Activated T-cell treated with anti-CD3 and anti-CD28 coated beads, Interleukin-2, amount 50 U/mL, for 24 hours (primary cell): ENCODE measurements around the gene PEX26.
"Not testable (repeated sequence)": the region's sequence is repeated elsewhere in the genome, so short reads cannot be mapped to it uniquely, and the experiment has no call there.

Experiments
- DNase-seq: peaks from one replicate; pipeline ENCODE4 v3.0.0-alpha.2; 2020
- H3K27ac Mint-ChIP-seq: 2 replicates; pipeline ENCODE4 v1.8.0; 2020; ENCODE audit warnings: mild to moderate bottlenecking, mixed read lengths
- H3K27me3 Mint-ChIP-seq: 2 replicates; pipeline ENCODE4 v1.8.0; 2020; ENCODE audit warnings: mixed read lengths
- H3K36me3 Mint-ChIP-seq: 2 replicates; pipeline ENCODE4 v1.8.0; 2020; ENCODE audit warnings: low read depth, mixed read lengths
- H3K4me1 Mint-ChIP-seq: 2 replicates; pipeline ENCODE4 v1.8.0; 2020; ENCODE audit warnings: low read depth, mixed read lengths
- H3K4me3 Mint-ChIP-seq: 2 replicates; pipeline ENCODE4 v1.8.0; 2020; ENCODE audit warnings: mild to moderate bottlenecking, moderate library complexity, mixed read lengths
- H3K9me3 Mint-ChIP-seq: 2 replicates; pipeline ENCODE4 v1.8.0; 2020; ENCODE audit warnings: mixed read lengths

The PEX26 gene

DNA sequence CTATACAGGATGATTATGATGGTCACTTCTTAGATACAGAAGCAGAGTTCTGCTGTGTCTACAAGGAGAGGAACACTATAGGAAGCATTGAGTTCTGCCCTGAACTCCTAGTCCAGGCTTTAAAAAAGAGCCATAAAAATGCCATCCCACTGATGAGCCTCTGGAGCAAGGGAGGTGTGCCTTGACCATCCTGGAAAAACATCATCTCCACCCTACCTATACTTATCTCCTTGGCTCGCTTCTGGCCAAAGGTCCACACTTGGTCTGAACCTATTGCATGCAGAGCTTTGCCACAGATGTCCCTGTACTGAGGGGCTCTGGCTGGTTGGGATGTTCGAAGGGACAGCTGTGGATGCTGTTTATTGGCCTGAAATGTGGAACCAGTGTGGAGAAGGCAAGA, 4.3 kb upstream of the PEX26 start:
- Mint-ChIP-seq H3K36me3 (peaks cover 9% of the 10 kb centered on the region), H3K9me3 (no peaks in the 10 kb centered on the region), H3K4me3 (no peak overlapping the region), H3K4me1 (peaks cover 16% of the 10 kb centered on the region), H3K27ac (no peak overlapping the region), H3K27me3 (no peaks in the 10 kb centered on the region)
- no peak for DNase-seq

DNA sequence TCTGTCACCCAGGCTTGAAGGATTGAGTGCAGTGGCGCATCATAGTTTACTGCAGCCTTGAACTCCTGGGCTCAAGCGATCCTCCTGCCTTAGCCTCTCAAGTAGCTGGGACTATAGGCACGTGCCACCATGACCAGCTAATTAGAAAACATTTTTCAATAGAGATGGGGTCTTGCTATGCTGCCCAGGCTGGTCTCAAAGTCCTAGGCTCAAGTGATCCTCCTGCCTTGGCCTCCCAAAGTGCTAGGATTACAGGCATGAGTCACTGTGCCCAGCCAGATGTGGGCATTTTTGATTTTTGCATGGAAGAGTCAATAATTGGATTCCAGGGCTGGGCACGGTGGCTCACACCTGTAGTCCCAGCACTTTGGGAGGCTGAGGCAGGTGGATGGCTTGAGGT, 3.9 kb upstream of the PEX26 start:
- H3K27me3 Mint-ChIP-seq, H3K9me3 Mint-ChIP-seq, DNase-seq, H3K4me3 Mint-ChIP-seq, H3K27ac Mint-ChIP-seq: not testable (repeated sequence)
- peaks cover 14% of the 10 kb centered on the region for H3K36me3 Mint-ChIP-seq
- H3K4me1 Mint-ChIP-seq: peaks cover 20% of the 10 kb centered on the region

DNA sequence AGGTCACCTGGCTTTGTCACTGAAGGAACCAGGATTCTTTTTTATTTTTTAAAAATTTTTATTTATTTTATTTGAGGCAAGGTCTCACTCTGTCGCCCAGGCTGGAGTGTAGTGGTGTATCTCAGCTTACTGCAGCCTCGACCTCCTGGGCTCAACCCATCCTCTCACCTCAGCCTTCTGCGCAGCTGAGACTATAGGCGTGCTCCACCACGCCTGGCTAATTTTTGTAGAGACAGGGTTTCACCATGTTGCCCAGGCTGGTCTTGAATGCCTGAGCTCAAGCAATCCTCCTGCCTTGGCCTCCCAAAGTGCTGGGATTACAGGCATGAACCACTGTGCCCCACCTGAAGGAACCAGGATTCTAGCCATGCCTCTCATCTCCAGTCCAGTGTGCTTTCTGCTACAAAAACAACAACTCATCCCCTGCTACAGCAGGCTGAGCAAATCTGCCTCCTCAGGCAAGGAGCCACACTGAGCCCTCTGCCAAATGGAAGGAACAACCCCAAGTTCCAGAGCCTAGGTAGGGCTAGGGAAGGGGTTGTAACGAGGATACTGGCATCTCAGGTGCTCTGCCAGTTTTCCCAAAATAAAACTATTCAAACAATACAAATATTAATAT, 2.6 kb upstream of the PEX26 start:
- Mint-ChIP-seq H3K9me3 (no peaks in the 10 kb centered on the region), H3K36me3 (peaks cover 27% of the 10 kb centered on the region), H3K27me3 (no peaks in the 10 kb centered on the region), H3K4me3 (no peak overlapping the region), H3K27ac (no peak overlapping the region), H3K4me1 (peaks cover 32% of the 10 kb centered on the region)
- DNase-seq: no peak

- Mint-ChIP-seq H3K4me1 (peaks cover 37% of the 10 kb centered on the region), H3K4me3 (peak overlapping the region; percentile 96), H3K27me3 (no peaks in the 10 kb centered on the region), H3K9me3 (no peaks in the 10 kb centered on the region), H3K27ac (peak overlapping the region; percentile 84), H3K36me3 (peaks cover 34% of the 10 kb centered on the region)
- DNase-seq: peak; percentile 37
Observed at GRCh38 chr22:18075720-18076497, 1.9 kb upstream of the PEX26 start.

DNA sequence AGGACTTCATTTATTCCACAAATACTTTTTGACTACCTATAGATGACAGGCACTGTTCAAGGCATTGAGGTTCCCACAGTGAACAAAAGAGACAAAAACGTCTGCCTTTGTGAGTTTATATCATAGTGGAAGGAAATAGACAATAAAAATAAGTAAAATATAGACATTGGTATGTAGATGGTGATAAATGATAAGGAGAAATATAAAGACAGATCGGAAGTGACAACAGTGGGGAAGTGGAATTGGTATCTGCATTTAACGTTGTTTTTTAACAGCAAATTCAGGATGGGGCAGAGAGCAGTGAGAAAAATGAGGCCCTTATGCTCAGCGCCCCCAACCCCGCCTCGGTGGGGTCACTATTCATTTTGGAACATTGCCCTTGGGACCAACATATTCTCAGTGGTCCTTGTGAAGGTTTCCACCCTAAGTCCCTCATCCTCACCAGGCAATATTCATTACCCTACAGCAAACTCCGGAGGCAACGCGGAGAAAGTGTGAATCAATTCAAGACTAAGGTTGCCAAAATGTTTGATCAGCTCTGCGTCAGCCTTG, 627 bp upstream of the PEX26 start:
- peak overlapping the region; percentile 99 for H3K27ac Mint-ChIP-seq
- peaks cover 48% of the 10 kb centered on the region for H3K4me1 Mint-ChIP-seq
- peaks cover 45% of the 10 kb centered on the region for H3K36me3 Mint-ChIP-seq
- no peaks in the 10 kb centered on the region for H3K27me3 Mint-ChIP-seq
- H3K4me3 Mint-ChIP-seq: peak overlapping the region; percentile 96
- H3K9me3 Mint-ChIP-seq: no peaks in the 10 kb centered on the region
- DNase-seq: no peak

GRCh38 chr22:18078329-18079041, 695 bp downstream of the PEX26 start:
- DNase-seq: peak; percentile 68
- peaks cover 59% of the 10 kb centered on the region for H3K36me3 Mint-ChIP-seq
- peak overlapping the region; percentile 96 for H3K4me3 Mint-ChIP-seq
- H3K4me1 Mint-ChIP-seq: peaks cover 60% of the 10 kb centered on the region
- no peaks in the 10 kb centered on the region for H3K27me3 Mint-ChIP-seq
- peak overlapping the region; percentile 99 for H3K27ac Mint-ChIP-seq
- no peaks in the 10 kb centered on the region for H3K9me3 Mint-ChIP-seq

- H3K27me3 Mint-ChIP-seq: no peaks in the 10 kb centered on the region
- H3K9me3 Mint-ChIP-seq: no peaks in the 10 kb centered on the region
- DNase-seq: no peak
- H3K27ac Mint-ChIP-seq: peak overlapping the region; percentile 95
- peaks cover 71% of the 10 kb centered on the region for H3K36me3 Mint-ChIP-seq
- H3K4me3 Mint-ChIP-seq: peak overlapping the region; percentile 96
- H3K4me1 Mint-ChIP-seq: peaks cover 60% of the 10 kb centered on the region
Observed at GRCh38 chr22:18079706-18080233, 2.0 kb downstream of the PEX26 start.

DNA sequence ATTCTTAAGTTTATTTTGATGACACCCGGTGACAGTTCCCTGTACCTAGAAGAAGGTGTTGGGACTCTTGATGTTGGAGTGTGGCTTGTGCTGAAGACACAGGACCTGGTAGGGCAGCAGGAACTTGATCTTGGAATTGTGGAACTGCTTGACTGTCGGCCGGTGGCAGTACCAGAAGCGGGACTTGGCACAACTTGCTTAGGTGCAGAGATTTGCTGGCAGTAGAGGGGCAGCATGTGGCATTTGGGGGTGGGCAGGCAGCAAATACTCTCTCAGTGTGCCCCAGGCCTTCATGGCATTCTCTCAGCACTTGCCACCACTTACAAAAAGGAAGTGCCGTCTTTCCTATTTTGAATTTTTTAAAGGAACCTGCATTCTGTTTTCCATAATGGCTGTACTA, 3.6 kb downstream of the PEX26 start:
- no peaks in the 10 kb centered on the region for H3K27me3 Mint-ChIP-seq
- peak overlapping the region; percentile 50 for H3K27ac Mint-ChIP-seq

DNA sequence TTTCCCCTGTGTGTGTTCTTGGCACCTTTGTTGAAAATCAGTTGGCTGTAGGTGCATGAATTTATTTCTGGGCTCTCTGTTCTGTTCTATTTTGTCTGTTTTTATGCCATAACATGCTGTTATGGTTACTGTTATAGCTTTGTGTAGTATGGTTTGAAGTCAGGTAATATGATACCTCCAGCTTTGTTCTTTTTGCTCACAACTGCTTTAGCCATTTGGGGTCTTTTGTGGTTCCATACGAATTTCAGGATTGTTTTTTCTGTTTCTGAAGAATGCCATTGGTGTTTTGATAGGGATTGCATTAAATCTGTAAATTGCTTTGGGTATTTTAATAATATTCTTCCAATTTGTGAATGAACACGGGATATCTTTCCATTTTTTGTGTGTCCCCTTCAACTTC, 4.7 kb downstream of the PEX26 start:
- H3K27ac Mint-ChIP-seq: peak overlapping the region; percentile 33
- no peak overlapping the region for H3K4me3 Mint-ChIP-seq

More for the DNA sequence above, 3.6 kb downstream of the PEX26 start:
- DNase-seq: no peak
- Mint-ChIP-seq H3K36me3 (peaks cover 88% of the 10 kb centered on the region), H3K4me1 (peaks cover 55% of the 10 kb centered on the region), H3K9me3 (no peaks in the 10 kb centered on the region), H3K4me3 (no peak overlapping the region)

GRCh38 chr22:18083406-18083805, 5.6 kb downstream of the PEX26 start:
- DNase-seq: no peak
- H3K4me1 Mint-ChIP-seq: peaks cover 54% of the 10 kb centered on the region
- no peaks in the 10 kb centered on the region for H3K9me3 Mint-ChIP-seq
- no peak overlapping the region for H3K4me3 Mint-ChIP-seq
- H3K27me3 Mint-ChIP-seq: no peaks in the 10 kb centered on the region
- H3K36me3 Mint-ChIP-seq: peaks cover 98% of the 10 kb centered on the region
- H3K27ac Mint-ChIP-seq: no peak overlapping the region

More for the DNA sequence above, 4.7 kb downstream of the PEX26 start:
- H3K9me3 Mint-ChIP-seq: no peaks in the 10 kb centered on the region
- peaks cover 96% of the 10 kb centered on the region for H3K36me3 Mint-ChIP-seq
- peaks cover 49% of the 10 kb centered on the region for H3K4me1 Mint-ChIP-seq
- DNase-seq: no peak
- no peaks in the 10 kb centered on the region for H3K27me3 Mint-ChIP-seq

DNA sequence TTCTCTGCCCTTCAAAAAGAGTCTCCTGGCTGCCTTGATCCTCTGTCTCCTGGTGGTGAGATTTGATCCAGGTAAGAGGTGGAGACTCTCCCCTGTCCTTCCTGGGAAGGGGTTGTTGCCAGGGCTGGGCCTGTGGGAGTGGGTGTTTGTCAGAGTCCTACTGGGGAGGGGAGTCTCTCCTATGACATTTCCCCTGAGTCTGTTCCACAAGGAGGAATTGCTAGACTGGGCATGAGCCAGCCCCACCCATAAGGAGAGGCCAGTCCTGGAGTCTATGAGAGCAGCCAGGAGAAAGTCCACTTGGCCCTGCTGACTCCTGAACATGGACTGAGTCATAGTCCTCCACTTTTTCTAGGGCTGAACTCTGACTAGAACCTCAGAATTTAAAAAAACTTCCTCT, 7.4 kb downstream of the PEX26 start:
- Mint-ChIP-seq H3K36me3 (peaks cover 96% of the 10 kb centered on the region), H3K27ac (peak overlapping the region; percentile 22), H3K4me1 (peaks cover 47% of the 10 kb centered on the region), H3K27me3 (no peaks in the 10 kb centered on the region), H3K4me3 (no peak overlapping the region), H3K9me3 (no peaks in the 10 kb centered on the region)
- no peak for DNase-seq

DNA sequence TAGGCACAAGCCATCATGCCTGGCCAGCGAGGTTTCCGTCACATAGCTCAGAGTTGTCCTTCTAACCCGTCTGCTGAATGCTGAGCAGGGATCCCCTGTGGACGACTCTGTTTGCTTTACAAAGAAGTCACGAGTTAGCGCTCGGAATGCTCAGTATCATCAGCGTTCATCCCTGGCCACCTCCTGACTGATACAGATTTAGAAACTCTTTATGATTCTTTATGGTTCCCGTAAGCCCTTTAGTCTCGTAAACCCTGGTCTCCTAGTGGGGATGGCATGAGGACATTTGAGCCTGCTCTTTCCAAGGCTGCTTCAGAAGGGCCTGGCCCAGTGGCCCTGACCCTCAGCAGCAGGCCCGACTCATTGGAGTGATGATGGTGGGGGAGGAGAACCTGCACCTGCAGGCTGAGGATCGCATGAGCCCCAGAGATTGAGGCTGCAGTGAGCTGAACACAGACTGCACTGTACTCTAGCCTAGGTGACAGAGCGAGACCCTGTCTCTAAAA, 9.6 kb downstream of the PEX26 start:
- H3K4me1 Mint-ChIP-seq: peaks cover 40% of the 10 kb centered on the region
- peaks cover 96% of the 10 kb centered on the region for H3K36me3 Mint-ChIP-seq
- H3K27me3 Mint-ChIP-seq: no peaks in the 10 kb centered on the region
- H3K9me3 Mint-ChIP-seq: no peaks in the 10 kb centered on the region
- no peak overlapping the region for H3K27ac Mint-ChIP-seq
- no peak for DNase-seq
- H3K4me3 Mint-ChIP-seq: no peak overlapping the region

DNA sequence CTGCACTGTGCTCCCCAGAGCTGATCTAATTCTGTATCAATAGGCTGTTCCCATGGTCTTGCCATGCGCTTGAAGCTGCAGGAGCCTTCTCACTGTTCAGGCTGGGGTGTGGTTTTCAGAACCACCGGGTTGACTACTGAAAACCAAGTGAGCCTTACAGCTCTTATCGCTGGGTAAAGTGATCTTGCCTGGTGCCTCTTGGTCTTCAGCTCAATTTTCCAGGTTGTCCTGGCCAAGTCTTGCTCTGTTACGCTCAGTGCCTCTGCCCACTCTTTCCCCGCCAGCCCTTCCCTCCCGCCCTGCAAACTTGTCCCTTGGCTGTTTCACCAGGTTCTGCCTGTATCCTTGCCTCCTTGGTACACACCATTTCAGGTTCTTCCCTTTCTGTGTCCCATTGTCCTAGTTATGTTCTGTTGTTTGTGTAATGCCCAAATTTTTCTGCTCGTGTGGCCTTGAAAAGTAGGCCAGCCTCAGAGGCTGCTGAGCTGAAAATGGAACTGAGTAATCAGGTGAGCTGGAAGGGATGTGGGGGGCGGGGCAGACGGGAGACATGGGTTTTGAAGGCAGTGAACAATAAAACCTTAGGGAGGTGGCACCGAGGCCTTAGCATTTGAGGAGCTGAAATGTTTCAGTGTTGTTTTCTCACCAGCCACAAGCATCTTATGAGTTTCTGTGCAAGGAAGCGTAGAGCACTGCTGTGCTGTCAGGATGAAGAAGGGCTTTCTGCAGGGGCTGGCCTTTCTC, 11.2 kb downstream of the PEX26 start:
- peaks cover 92% of the 10 kb centered on the region for H3K36me3 Mint-ChIP-seq
- peaks cover 32% of the 10 kb centered on the region for H3K4me1 Mint-ChIP-seq
- H3K27me3 Mint-ChIP-seq: no peaks in the 10 kb centered on the region
- peak overlapping the region; percentile 69 for H3K27ac Mint-ChIP-seq
- no peak overlapping the region for H3K4me3 Mint-ChIP-seq
- no peak for DNase-seq
- H3K9me3 Mint-ChIP-seq: no peaks in the 10 kb centered on the region

- no peaks in the 10 kb centered on the region for H3K9me3 Mint-ChIP-seq
- no peaks in the 10 kb centered on the region for H3K27me3 Mint-ChIP-seq
- H3K4me1 Mint-ChIP-seq: peaks cover 38% of the 10 kb centered on the region
- no peak overlapping the region for H3K27ac Mint-ChIP-seq
- DNase-seq: no peak
- peaks cover 91% of the 10 kb centered on the region for H3K36me3 Mint-ChIP-seq
- H3K4me3 Mint-ChIP-seq: no peak overlapping the region
Observed at GRCh38 chr22:18090286-18090685, 12.5 kb downstream of the PEX26 start.
